ENCODE results near the gene PRRC2A.

PRRC2A gene

DNA sequence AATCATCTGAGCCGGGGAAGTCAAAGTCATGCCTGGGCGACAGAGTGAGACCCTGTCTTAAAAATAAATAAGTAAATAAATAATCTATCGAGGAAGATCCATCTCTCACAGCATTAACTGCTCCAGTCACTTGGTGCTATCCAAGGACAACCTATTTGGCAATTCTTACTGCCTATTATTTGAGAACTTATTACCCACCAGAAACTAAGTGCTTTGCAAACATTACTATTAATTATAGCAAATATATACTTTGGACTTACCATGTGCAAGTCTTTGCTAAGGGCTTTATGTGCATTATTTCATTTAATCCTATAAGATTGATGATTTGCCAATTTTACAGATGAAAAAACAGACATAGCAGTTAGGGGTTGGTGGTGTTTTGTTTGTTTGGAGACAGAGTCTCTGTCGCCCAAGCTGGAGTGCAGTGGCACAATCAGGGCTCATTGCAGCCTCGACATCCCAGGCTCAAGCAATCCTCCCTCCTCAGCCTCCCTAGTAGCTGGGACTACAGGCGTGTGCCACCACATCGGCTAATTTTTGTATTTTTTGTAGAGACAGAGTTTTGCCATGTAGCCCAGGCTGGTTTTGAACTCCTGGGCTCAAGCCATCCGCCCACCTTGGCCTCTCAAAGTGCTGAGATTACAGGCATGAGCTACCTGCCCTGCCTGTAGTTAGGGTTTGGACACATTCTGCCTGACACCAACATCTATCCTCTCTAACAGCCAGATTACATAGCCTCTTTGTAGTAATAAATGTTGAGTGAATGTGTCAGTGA lies 34.2 kb downstream of the PRRC2A start:
- no peak for DNase-seq

DNA sequence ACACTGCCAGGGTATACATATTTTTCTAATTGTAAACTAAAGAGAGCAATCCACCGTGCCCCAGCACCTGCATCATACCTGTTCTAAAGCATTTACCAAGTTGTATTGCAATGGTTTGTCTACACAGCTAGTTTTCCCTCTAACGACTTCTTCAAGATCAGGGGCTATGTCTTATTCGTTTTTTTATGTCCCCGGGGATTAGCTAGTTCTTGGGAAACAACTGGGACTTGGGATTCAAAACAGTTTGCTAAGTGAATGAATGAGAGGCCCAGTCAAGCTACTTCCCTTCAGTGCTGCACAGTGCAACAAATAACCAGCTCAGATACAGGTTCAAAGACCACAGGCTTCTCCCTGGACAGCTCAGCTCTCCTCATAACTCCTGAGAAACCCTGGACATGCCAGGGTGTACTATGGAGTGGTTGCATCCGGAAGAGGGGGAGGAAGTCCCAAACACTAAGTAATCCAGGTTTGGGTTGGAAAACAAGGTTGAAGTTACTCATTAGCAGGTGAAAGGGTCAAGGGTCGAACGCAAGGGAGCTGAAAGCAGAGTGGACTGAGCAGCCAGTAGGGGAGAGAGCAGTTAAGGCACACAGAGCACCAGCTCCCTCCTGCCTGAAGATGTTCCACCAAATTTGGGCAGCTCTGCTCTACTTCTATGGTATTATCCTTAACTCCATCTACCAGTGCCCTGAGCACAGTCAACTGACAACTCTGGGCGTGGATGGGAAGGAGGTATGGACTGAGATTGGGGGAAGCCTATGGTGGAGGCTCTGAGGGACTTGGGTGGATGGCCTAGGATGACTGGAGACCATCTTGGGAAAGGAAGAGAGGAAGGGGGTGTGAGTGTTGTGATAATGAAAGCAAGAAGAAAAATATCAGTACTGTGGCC lies 35.1 kb downstream of the PRRC2A start, which contains the start of gene APOM:
Gene APOM (plus strand): TSS at position 546 of the 889 bp plus-strand sequence. CDS start 73 bp downstream, at position 619.
- no peak for DNase-seq

DNA sequence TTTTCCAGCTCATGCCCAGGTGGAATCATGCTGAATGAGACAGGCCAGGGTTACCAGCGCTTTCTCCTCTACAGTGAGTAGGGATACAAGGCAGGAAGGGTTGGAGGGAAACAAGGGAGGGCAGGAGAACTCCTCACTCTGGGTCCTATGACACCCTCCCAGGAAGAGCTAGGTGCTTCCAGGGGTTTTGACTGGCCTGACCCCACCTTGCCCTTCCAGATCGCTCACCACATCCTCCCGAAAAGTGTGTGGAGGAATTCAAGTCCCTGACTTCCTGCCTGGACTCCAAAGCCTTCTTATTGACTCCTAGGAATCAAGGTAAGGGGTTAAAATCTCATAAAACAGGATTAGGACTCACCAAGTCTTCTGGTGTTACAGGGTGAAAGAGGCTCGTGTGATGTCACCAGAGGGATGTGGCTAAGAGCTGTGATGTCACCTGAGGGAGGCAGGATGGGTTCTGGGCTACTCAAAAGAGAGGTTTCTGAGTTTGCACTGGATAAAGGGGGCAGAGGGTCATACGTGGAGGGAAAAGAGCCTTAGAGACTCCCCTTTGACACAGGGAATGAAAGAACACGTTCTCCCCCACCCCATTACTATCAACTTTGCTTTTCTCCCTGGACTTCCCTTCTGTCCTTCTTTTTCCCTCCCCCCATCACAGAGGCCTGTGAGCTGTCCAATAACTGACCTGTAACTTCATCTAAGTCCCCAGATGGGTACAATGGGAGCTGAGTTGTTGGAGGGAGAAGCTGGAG lies 37.1 kb downstream of the PRRC2A start:
- DNase-seq: no peak

DNA sequence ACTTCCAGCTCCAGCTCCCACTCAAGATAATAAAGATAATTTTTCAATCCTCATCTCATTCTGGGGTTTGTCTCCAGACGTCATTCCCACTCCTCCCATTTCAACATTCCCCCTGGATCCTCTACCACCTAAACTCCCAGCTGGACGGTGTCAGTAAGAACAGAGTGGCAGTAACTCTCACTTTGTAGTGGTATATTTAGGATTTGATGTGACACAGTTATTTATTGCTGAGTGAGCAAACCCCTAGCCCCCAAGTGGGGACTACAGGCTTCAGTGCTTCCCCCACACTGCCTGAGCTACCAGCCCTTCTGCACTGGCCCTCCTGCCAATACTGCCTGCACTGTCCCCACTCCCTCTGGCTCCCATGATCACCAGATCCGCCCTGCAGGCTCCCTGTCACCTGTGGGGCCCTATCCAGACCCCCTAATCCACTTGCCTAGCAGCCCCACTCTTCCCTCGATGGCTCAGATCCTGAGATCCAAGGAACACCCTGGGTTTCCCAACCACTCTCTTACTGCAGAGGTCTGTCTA lies 37.7 kb downstream of the PRRC2A start:
- DNase-seq: no peak

DNA sequence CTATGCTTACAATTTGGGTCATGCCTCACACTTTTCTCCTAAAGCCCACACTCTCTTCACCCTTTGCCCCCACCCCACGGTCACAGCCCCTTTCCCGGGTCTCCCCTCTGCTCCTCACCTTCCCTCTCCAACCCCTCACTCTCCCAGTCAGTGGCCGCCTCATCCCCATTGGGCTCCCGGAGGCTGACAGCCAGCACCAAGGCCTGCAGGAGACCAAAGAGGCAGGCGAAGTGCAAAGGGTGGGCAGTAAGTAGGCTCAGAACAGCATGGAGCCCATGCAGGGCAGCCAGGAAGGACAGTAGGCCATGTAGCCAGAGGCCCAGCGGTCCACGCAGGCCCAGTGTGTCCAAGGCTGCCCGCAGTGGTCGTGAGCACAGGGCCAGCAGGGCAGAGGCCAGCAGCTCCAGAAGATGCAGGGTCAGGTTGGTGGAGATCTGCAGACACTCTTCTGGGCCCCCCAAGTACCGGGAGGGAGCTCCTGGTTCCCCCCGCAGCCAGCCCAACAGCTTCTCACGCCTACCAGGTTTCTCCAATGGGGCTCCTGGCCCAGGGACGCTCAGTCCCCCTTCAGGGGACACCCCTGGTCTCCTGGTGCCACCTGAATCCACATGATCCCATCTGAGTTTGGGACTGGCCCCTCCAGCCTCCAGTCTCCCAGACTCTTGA lies 38.6 kb downstream of the PRRC2A start:
- no peak for DNase-seq

DNA sequence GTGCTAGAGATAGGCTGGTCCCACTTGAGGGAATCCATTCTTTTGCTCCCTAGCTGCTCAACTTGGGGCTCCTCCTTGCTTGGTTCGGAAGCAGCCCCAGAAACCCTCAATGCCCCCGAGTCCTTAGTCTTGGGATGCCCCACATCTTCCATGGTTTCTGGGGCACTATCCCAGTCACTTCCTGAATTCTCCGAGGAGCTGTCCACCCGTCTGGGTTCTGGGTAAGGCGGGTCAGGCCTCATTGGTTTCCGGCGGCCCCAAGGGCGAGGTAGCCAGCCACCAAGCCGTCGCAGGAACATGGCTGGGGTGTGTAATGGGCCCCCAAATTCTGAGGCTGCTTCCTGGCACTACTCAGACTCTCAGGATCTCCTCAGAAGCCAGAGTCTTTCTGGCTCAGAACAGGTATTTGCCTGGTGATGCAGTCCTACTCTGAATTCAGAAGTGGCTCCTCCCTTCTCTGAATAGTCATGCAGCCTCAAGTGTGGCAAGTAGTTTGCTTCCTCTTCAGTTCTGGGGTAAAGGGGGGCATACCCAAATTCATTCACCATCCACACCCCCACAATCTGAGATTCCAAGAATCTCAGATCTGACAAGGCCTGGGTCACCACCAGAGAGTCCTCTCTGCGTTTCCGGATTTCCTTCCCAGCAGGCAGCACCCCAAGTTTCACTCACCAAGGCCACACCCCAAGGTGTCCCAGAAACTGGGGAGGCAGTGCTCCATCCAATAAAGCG lies 39.3 kb downstream of the PRRC2A start:
- no peak for DNase-seq

DNA sequence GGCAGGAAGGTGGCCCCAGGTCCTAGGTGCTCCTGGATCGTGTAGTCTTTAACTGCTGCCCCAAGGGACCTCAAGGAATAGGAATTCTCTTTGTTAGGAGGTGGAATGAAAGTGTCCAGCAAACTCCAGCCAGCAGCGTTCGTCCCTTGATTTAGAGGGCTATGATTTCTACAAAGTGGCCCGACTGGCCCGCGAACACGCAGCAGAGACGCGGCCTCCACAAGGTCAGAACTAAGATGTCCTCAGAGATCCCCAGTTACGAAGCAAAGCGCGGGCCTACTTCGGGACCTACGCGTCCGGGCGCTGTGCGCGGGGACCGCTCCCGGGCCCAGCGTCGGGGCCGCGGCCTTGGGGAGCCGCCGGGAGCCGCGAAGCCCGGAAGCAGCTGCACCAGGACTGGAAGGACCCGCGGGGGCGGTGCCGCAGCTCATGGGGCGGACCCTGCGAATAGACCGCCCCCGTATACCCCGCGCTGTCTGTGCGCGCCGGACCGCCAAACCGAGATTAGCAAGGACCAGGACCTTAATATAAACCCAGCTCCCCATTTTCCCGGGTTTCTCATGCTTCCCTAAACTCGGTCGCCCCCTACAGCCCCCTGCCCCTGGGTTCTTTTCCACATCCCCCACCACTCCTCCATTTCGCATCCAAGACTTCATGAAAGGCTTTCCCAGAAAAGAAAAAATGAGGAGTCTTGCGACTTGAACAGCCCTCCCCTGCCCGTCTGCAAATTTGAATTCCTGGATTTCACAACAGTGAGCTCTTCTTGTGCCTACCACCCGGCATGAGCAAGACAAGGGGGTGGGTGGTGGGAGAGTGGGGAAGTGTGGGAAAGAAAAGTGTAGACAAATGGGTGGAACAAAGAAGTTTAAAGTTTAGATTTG lies 40.1 kb downstream of the PRRC2A start, which contains the start of gene C6orf47:
Gene C6orf47 (minus strand): TSS at position 398 of the 881 bp plus-strand sequence. CDS start 831 bp downstream, outside the sequence.
- DNase-seq: peak; percentile 76

DNA sequence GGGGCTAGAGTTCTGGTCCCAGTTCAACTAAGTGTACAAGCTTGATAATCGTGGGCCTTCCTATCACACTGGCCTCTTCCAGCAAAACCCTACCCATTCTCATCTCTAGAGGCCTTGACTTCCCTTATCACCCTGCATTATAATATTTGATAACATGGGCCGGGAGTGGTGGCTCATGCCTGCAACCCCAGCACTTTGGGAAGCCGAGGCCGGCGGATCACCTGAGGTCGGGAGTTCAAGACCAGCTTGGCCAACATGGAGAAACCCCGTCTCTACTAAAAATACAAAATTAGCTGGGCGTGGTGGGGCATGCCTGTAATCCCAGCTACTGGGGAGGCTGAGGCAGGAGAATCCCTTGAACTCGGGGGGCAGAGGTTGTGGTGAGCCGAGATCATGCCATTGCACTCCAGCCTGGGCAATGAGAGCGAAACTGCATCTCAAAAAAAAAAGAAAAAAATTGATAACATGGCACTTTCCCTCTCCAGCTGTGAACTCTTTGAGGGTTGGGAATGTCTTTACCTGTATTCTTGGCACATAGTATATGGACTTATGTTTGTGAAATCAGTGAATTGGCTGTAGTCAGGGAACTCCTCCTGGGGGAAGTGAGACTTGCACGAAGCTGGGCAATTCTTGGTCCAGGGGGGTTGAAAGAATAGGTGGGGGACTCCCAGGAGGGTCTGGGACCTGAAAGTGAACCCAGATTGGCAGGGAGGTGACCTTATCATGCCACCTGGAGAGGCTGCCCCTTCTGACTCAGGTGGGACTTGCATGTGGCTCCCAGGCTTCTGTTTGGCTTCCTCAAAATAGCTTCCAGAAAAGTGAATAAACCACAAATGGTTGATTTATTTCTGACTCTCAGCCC lies 41.0 kb downstream of the PRRC2A start:
- DNase-seq: no peak

DNA sequence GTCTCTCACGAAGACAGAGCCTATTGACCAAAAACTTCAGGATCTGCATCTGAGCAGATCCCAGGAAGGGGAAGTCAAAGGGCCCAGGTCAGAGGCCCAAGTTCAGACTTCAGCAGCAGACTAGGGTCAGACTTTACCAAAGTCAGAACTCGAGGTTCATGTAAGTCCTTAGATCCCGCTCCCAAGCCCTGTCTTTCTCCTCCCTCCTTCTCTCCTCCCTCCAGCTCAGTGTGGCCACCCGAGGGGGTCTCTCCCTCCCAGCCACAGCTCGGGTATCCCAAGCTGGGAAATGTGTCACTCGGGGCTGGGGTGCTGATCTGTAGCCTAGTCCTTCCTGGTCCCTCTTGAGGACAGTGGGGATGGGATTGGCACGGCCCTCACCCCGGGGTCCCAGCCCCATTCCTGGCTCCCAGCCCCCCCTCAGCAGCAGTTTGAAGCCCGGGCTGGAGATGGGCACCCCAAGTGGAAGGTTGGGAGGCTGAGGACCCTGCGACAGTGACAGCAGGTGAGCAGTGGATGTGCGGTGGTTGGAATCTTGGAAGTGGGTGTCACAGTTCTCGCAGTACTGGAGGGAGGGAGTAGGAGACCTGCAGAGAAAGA lies 41.7 kb downstream of the PRRC2A start:
- no peak for DNase-seq

DNA sequence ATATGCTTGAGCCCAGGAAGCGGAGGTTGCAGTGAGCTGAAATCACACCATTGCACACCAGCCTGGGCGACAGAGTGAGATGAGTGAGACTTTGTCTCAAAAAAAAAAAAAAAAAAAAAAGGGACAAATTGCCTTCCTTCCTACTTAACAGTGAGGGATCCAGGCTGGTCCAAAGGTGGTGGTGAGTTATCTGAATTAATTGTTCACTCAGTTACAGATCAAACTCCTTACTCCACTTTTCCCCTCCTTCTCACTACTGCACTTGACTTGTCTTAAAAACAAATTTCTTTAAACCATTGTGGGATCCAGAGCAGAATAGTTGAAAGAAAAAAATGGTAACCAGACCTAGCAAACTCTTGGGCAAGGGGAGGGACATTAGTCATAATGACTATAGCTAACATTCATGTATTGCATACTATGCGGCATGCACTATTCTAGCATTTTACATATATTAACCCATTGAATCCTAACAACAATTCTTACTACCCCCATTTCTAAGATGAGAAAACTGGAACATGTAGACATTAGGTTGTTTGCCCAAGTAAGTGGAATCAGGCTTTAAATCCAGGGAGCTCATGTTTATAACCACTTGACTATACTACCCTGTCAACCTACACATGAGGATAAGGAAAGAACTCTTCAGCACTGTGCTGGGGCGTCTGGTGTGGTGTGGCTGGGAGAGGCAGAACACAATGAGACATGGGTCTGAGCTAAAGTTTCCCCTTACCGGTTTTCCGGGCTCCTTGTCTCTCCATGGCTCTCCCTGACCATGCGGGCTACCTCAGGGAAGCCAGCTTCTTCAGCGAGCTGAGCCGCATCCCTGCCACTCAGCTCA lies 42.8 kb downstream of the PRRC2A start:
- DNase-seq: no peak

DNA sequence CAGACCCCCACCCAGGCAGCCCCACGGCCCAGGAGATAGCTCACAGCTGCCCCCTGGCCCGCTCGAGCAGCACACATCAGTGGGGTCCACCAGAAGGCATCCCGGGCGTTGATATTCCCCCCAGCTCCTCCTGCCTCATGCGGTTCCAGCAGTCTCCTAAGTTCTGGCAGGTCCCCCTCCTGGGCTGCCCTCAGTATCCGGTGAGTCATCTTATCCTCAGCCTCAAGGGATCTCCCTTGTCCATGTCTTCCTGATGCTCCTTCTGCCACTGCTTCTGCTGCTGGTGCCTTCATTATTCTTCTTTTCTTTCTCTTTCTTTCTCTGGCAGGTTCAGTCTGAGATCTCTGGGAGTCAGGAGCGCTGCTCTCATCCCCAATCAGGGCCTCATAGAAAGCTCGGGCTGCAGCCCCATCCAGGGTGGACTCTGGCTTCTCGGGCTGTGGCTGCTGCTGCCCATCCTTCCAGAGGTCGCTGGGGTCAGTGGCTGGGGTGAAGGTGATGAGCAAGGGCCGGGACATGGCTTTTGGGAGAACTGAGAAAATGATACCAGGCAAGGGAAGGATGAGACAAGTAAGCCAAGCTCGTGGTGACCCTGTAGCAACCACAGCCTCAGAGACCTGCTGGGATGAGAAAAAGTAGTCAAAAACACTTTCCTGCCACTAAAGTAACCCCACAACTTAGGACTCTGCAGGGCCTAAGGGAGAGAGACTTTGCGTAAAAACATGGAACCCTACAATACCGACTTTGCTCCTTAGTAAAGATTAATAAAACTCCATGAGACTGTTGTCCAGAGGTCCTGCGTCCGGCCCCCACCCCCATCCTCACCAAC lies 43.7 kb downstream of the PRRC2A start:
- DNase-seq: no peak

DNA sequence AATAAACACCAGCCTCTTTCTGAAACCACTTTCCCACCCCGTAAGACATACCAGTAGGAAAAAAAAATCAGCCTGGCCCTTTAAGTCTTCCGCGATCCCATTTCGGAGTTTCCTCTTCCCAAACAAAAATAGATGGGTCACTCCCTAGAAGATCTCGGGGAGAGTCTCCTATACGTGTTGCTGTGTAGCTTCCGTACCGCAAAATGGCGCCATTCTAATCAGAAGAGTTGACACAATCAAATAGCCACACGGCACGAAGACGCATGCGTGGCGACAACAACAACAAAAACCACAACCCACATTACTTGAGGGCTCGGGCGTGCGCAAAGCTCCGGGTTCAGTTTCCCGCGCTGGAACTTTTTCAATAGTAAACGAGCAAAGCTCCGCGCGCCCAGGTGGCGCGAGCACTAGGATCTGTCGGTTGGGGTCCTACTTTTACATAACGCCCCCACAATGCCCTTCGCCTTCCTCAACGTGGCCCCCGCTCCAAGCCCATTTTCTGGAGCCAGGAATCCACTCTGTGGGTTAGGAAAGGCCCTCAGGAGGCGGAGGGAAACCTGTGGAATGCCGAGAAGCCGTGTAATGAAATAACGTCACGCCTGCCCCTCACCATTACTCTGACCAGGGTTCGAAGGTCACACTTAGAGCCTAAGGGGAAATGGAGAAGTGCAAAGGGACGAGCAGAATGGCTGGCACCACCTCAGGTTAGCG lies 44.4 kb downstream of the PRRC2A start, which contains the start of gene GPANK1:
Gene GPANK1 (minus strand): TSS at position 208 of the 711 bp plus-strand sequence. CDS start 519 bp downstream, outside the sequence.
- peak; percentile 91 for DNase-seq

DNA sequence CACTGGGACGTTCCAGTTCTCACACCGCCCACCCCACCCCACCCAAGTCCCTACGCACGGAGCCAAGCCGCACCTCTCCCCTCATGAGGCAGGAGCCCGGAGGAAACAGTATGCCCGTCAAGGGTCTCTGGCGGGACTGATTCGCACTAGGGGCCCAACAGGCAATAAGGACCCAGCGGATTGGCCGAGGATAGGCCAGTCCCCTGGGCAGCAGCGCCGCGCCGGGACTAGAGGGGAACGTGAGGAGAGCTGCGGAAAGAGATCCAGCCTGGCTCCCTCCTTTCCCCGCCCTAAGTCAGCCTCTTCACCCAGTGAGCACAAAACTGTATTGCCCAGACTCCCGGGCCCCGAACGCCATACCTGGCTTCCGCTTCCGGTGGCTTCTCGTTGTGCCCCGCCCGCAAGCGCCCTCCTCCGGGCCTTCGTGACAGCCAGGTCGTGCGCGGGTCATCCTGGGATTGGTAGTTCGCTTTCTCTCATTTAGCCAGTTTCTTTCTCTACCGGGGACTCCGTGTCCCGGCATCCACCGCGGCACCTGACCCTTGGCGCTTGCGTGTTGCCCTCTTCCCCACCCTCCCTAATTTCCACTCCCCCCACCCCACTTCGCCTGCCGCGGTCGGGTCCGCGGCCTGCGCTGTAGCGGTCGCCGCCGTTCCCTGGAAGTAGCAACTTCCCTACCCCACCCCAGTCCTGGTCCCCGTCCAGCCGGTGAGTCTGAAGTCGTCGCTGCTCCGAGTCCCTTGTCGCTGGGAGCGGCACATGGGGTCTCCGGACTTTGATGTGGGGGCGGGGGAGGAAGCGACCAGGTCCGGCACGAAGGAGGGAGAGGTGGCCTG lies 45.2 kb downstream of the PRRC2A start, which contains the start of gene CSNK2B:
Gene CSNK2B (plus strand): TSS at position 580 of the 836 bp plus-strand sequence. CDS start 752 bp downstream, outside the sequence.
- DNase-seq: peak; percentile 99

DNA sequence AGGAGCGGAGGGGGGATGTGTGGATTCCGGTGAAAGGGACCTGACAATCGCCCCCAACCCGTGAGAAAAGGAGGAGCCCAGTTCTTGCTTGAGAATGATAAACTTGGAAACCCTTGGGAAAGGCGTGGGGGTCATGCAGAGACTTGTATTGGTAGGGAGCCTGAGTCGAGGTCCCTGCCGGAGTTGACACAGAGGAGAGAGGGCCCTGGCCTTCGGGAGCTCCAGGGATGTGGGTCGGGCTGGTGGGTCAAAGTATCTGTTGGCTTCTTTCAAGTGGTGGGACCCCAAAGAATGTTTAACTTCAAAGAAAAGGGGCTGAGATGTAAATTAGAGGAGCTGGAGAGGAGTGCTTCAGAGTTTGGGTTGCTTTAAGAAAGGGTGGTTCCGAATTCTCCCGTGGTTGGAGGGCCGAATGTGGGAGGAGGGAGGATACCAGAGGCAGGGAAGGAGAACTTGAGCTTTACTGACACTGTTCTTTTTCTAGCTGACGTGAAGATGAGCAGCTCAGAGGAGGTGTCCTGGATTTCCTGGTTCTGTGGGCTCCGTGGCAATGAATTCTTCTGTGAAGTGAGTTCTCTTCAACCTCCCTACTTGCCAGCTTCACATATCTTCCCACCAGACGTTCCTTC lies 45.9 kb downstream of the PRRC2A start:
- no peak for DNase-seq

DNA sequence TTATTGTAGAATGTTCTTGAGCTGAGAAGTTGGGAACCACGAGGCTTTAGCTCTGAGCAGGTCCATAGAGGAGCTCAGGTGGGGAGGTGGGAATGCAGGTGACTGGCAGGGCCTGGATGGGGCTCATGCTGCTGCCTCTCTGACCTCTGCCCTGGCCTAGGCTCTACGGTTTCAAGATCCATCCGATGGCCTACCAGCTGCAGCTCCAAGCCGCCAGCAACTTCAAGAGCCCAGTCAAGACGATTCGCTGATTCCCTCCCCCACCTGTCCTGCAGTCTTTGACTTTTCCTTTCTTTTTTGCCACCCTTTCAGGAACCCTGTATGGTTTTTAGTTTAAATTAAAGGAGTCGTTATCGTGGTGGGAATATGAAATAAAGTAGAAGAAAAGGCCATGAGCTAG lies 49.2 kb downstream of the PRRC2A start, which contains the start of gene LY6G5B:
Gene LY6G5B (plus strand): TSS at position 301 of the 400 bp plus-strand sequence. CDS start 975 bp downstream, outside the sequence.
- no peak for DNase-seq

Measured in NCI-H748 treated with DMSO at 0.1 percent for 48 hours (cell line).